ENCODE results near the gene LRBA.
"Not testable (repeated sequence)": the region's sequence is repeated elsewhere in the genome, so short reads cannot be mapped to it uniquely, and the experiment has no call there.

Gene LRBA

DNA sequence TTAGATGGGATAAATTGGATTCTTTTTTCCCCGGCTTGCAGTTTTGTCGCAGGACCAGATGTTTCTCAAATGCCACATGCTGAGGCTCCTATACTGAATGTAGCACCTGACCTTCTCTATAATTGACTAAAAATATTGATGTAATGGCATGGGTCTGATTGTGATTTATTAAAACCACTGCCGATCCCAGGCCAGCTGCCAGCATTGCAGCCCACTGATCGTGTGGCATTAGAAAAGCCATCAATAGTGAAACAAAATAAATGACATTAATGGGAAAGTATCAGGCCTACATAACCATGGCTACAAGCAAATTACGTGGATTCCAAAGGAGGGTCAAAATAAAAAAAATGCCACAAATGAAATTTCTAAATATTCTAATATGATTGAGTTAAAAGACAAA is 334.4 kb downstream of the LRBA start:
- H3K4me3 ChIP-seq (ENCODE audit: low read depth in 1 of 2, low read length in 2 of 2) = no peak overlapping the region
- no peak overlapping the region for H3K9ac ChIP-seq (ENCODE audit: low read length)
- H3K4me1 ChIP-seq (ENCODE audit: insufficient read depth, low read length) = no peaks in the 10 kb centered on the region
- H3K27ac ChIP-seq (ENCODE audit: low read depth, low read length) = no peak overlapping the region
- H3K27me3 ChIP-seq (ENCODE audit: control insufficient read depth in 1 of 2, insufficient read depth in 2 of 2, low read length in 2 of 2) = no peaks in the 10 kb centered on the region
- H3K9me3 ChIP-seq (ENCODE audit: low read length) = no peaks in the 10 kb centered on the region
- H3K36me3 ChIP-seq (ENCODE audit: insufficient read depth, low read length) = no peaks in the 10 kb centered on the region

DNA sequence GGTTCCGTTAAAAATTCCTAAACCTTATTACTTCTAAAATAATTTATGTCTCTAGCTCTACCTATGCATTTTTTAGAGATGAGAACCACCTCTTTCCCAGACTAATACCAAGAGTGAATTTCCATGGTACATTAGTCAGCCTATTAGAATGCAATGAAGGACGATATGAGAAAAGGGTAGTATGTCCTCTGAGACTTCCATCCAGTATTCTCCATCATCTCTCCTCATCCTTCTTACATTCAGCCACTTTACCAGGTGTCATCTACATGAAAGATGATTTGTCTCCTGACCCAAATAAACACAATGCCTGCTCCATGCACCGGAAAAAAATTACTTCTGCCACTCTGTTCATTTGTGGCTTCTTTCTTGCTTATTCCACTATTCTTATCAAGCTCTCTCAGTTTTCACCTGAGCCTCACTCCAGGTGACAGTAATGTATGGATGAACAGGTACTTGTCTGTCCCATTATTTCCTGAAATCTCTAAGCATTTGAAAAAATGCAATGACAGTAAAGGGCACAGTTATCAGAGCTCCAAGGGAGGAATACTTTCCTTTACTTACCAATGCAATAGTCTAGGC is 335.2 kb downstream of the LRBA start:
- Histone ChIP-seq H3K36me3 (ENCODE audit: insufficient read depth, low read length) (no peaks in the 10 kb centered on the region), H3K27me3 (ENCODE audit: control insufficient read depth in 1 of 2, insufficient read depth in 2 of 2, low read length in 2 of 2) (no peaks in the 10 kb centered on the region), H3K4me1 (ENCODE audit: insufficient read depth, low read length) (no peaks in the 10 kb centered on the region), H3K4me3 (ENCODE audit: low read depth in 1 of 2, low read length in 2 of 2) (no peak overlapping the region), H3K9ac (ENCODE audit: low read length) (no peak overlapping the region), H3K27ac (ENCODE audit: low read depth, low read length) (no peak overlapping the region), H3K9me3 (ENCODE audit: low read length) (no peaks in the 10 kb centered on the region)

DNA sequence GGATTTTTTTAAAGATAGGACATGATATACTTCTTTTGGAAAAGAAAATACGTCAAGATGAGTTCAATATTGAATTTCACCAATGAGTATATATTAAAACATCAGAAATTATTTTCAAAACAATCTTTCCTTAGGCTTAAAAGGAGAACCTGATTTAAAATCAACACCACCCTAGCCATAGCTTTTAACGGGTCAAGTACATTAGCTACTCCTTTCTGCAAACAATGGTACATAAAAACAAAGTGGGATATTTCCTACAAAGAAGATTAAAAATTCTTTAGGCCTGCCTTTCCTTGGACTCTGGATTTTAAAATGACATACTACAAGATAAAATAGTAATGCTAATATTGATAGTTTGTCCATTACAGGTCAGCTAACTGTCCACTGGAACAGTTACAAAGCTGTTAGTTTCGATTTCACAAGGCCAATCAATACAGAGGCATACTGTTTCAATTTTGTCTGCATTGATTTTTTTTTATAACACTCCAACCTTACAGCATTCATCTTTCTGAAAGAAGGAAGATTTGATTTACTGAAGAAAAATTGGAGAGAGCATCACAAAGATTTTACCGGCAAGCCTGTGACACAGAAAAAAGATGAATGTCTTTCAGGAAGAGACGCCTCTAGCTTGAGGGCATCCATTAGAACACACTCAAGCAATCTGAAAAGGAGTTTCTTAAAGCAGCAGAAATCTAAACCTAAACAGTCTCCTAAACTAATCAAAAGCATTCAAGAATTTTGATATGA is 335.9 kb downstream of the LRBA start:
- Histone ChIP-seq H3K4me3 (ENCODE audit: low read depth in 1 of 2, low read length in 2 of 2) (no peak overlapping the region), H3K4me1 (ENCODE audit: insufficient read depth, low read length) (no peaks in the 10 kb centered on the region), H3K9ac (ENCODE audit: low read length) (no peak overlapping the region), H3K36me3 (ENCODE audit: insufficient read depth, low read length) (no peaks in the 10 kb centered on the region), H3K9me3 (ENCODE audit: low read length) (no peaks in the 10 kb centered on the region), H3K27ac (ENCODE audit: low read depth, low read length) (no peak overlapping the region), H3K27me3 (ENCODE audit: control insufficient read depth in 1 of 2, insufficient read depth in 2 of 2, low read length in 2 of 2) (no peaks in the 10 kb centered on the region)

DNA sequence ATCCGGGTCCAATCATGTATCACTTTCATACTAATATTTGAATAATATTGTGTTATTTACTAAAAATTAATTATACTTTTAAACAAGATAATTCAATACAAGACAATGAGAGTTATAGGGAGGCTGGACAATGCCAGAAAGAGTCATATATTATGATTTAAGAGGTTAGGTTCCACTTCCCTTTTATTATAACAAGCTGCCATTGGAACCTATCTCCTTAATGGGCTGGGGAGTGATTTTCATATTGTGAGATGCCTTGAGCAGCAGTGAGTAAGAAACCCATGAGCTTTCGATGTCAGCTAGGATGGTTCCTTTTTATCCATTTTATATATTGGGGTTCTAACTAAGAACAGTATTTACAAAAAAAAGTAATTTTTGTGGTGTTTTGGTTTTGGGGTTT is 341.3 kb downstream of the LRBA start:
- Histone ChIP-seq H3K9ac (ENCODE audit: low read length) (no peak overlapping the region), H3K27me3 (ENCODE audit: control insufficient read depth in 1 of 2, insufficient read depth in 2 of 2, low read length in 2 of 2) (no peaks in the 10 kb centered on the region), H3K9me3 (ENCODE audit: low read length) (no peaks in the 10 kb centered on the region), H3K4me3 (ENCODE audit: low read depth in 1 of 2, low read length in 2 of 2) (no peak overlapping the region), H3K36me3 (ENCODE audit: insufficient read depth, low read length) (no peaks in the 10 kb centered on the region), H3K4me1 (ENCODE audit: insufficient read depth, low read length) (no peaks in the 10 kb centered on the region), H3K27ac (ENCODE audit: low read depth, low read length) (no peak overlapping the region)

DNA sequence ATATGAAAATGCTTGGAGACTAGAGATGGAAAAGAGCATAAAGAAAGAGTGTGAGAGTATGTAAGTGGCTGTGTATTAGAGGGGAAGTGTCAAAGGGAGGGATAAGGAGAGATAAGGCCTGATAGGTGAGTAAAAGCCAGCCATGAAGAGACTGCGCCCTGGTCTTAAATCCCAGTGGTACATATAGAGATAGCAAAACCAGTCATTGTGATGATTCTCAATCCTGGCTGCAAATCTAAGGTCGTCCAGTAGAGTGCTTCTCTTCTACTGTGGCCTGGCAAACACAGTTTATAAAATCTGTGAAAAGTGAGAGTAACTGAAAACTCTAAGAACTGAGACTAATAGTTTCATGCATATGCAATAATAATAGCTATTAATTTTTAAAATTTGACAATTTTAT is 346.3 kb downstream of the LRBA start:
- H3K9ac ChIP-seq (ENCODE audit: low read length) = no peak overlapping the region

DNA sequence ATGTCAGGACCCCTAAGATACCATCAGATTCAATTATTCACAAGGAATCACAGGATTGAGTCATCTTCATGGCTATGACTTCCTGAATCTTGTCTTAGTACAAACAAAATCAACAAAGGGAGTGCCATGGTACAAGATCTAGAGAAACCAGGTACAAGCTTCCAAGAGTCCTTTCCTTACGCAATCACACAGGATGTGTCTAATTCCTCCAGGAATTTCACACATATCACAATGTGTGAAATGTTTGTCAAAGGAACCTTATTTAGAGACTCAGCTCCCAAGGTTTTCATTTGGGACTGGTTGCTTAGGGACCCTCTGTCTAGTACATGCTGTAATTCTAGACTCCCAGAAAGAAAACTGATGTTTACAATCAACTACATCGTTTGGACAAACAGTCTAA is 350.1 kb downstream of the LRBA start:
- no peaks in the 10 kb centered on the region for H3K36me3 ChIP-seq (ENCODE audit: insufficient read depth, low read length)
- H3K9ac ChIP-seq (ENCODE audit: low read length) = no peak overlapping the region
- H3K27ac ChIP-seq (ENCODE audit: low read depth, low read length) = no peak overlapping the region
- H3K27me3 ChIP-seq (ENCODE audit: control insufficient read depth in 1 of 2, insufficient read depth in 2 of 2, low read length in 2 of 2) = no peaks in the 10 kb centered on the region
- no peak overlapping the region for H3K4me3 ChIP-seq (ENCODE audit: low read depth in 1 of 2, low read length in 2 of 2)
- H3K9me3 ChIP-seq (ENCODE audit: low read length) = no peaks in the 10 kb centered on the region
- H3K4me1 ChIP-seq (ENCODE audit: insufficient read depth, low read length) = no peaks in the 10 kb centered on the region

More for the DNA sequence above, 346.3 kb downstream of the LRBA start:
- no peaks in the 10 kb centered on the region for H3K27me3 ChIP-seq (ENCODE audit: control insufficient read depth in 1 of 2, insufficient read depth in 2 of 2, low read length in 2 of 2)
- H3K4me3 ChIP-seq (ENCODE audit: low read depth in 1 of 2, low read length in 2 of 2) = no peak overlapping the region
- no peak overlapping the region for H3K27ac ChIP-seq (ENCODE audit: low read depth, low read length)
- H3K4me1 ChIP-seq (ENCODE audit: insufficient read depth, low read length) = no peaks in the 10 kb centered on the region
- no peaks in the 10 kb centered on the region for H3K36me3 ChIP-seq (ENCODE audit: insufficient read depth, low read length)
- no peaks in the 10 kb centered on the region for H3K9me3 ChIP-seq (ENCODE audit: low read length)

DNA sequence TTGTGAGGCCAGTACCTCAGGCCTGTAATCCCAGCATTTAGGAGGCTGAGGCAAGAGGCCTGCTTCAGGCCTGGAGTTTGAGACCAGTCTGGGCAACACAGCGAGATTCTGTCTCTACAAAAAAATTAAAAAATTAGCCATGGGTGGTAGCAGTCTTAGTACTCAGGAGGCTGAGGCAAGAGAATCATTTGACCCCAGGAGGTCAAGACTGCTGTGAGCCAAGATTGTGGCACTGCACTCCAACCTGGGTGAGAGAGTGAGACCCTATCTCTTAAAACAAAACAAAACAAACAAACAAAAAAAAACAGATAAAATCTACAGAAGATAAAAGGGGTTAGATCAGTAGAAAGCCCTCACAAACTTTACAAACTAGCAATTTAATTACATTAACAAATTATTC is 352.4 kb downstream of the LRBA start:
- Histone ChIP-seq H3K4me1 (ENCODE audit: insufficient read depth, low read length) (no peaks in the 10 kb centered on the region), H3K9ac (ENCODE audit: low read length) (no peak overlapping the region), H3K4me3 (ENCODE audit: low read depth in 1 of 2, low read length in 2 of 2) (no peak overlapping the region), H3K27me3 (ENCODE audit: control insufficient read depth in 1 of 2, insufficient read depth in 2 of 2, low read length in 2 of 2) (no peaks in the 10 kb centered on the region), H3K36me3 (ENCODE audit: insufficient read depth, low read length) (no peaks in the 10 kb centered on the region), H3K27ac (ENCODE audit: low read depth, low read length) (no peak overlapping the region), H3K9me3 (ENCODE audit: low read length) (no peaks in the 10 kb centered on the region)

DNA sequence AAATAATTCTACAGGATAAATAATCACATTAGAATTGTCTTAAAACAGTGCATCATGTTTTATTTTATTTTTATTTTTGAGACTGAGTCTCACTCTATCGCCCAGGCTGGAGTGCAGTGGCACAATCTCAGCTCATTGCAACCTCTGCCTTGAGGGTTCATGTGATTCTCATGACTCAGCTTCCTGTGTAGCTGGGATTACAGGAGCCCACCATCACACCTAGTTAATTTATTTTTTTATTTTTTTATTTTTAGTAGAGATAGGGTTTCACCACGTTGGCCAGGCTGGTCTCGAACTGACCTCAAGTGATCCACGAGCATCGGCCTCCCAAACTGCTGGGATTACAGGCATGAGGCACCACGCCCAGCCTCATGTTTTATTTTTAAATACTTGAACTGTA is 353.5 kb downstream of the LRBA start:
- H3K27ac ChIP-seq (ENCODE audit: low read depth, low read length); H3K4me1 ChIP-seq (ENCODE audit: insufficient read depth, low read length); H3K9me3 ChIP-seq (ENCODE audit: low read length); H3K36me3 ChIP-seq (ENCODE audit: insufficient read depth, low read length); H3K4me3 ChIP-seq (ENCODE audit: low read depth in 1 of 2, low read length in 2 of 2); H3K9ac ChIP-seq (ENCODE audit: low read length); H3K27me3 ChIP-seq (ENCODE audit: control insufficient read depth in 1 of 2, insufficient read depth in 2 of 2, low read length in 2 of 2): not testable (repeated sequence)

DNA sequence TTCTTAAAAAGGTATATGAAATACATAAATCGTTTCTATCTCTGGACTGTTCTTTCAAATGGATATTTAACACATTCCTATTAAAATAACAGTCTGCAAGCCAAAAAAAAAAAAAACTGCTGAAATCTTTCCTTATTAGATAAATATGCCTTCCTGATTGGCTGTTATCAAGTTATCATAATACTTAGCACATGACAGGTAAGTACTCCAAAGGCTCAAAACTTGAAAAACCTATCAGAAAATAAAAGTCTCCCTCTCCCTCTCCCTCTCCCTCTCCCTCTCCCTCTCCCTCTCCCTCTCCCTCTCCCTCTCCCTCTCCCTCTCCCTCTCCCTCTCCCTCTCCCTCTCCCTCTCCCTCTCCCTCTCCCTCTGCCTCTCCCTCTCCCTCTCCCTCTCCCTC is 356.8 kb downstream of the LRBA start:
- H3K9me3 ChIP-seq (ENCODE audit: low read length); H3K9ac ChIP-seq (ENCODE audit: low read length); H3K27me3 ChIP-seq (ENCODE audit: control insufficient read depth in 1 of 2, insufficient read depth in 2 of 2, low read length in 2 of 2); H3K4me3 ChIP-seq (ENCODE audit: low read depth in 1 of 2, low read length in 2 of 2); H3K4me1 ChIP-seq (ENCODE audit: insufficient read depth, low read length); H3K36me3 ChIP-seq (ENCODE audit: insufficient read depth, low read length); H3K27ac ChIP-seq (ENCODE audit: low read depth, low read length): not testable (repeated sequence)

DNA sequence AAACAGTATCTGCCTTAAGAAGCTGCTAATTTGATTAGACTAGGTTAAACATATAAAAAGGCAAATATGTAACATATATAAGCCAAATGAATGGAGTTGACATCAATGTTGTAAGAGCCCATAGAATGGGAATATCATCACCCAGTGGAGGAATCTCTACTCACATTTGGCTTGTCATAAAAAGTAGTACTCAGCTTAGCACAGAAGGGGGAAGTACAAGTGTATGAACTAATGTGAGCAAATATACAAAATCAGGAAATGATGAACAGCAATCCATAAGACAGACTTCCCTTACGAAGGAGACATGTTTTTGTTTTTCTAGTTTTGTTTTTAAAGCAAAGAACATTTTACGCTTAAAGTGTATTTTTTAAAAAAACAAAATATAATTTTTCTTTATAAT is 358.2 kb downstream of the LRBA start:
- H3K9ac ChIP-seq (ENCODE audit: low read length) = no peak overlapping the region

DNA sequence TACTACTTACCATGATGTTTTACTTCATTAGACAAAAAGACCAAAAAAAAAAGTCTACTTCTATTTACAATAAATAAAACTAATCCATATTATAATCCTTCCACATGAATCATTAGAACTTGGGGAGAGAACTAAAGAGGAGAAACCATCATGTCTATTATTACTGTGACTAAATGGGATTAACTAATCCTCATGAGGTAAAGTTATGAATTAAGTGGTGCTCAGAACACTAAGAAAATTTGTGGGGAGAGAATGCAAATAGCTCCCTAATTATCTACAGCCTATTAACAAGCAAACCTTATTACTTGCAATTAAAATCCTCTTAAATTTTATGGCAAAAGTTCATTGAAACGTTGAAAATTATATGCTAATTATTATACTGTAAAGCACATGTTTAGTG is 364.3 kb downstream of the LRBA start:
- no peaks in the 10 kb centered on the region for H3K27me3 ChIP-seq (ENCODE audit: control insufficient read depth in 1 of 2, insufficient read depth in 2 of 2, low read length in 2 of 2)
- no peak overlapping the region for H3K27ac ChIP-seq (ENCODE audit: low read depth, low read length)
- no peaks in the 10 kb centered on the region for H3K4me1 ChIP-seq (ENCODE audit: insufficient read depth, low read length)
- no peaks in the 10 kb centered on the region for H3K9me3 ChIP-seq (ENCODE audit: low read length)
- H3K36me3 ChIP-seq (ENCODE audit: insufficient read depth, low read length) = no peaks in the 10 kb centered on the region
- no peak overlapping the region for H3K9ac ChIP-seq (ENCODE audit: low read length)
- H3K4me3 ChIP-seq (ENCODE audit: low read depth in 1 of 2, low read length in 2 of 2) = no peak overlapping the region

More for the DNA sequence above, 358.2 kb downstream of the LRBA start:
- H3K27me3 ChIP-seq (ENCODE audit: control insufficient read depth in 1 of 2, insufficient read depth in 2 of 2, low read length in 2 of 2) = no peaks in the 10 kb centered on the region
- H3K4me1 ChIP-seq (ENCODE audit: insufficient read depth, low read length) = no peaks in the 10 kb centered on the region
- no peak overlapping the region for H3K4me3 ChIP-seq (ENCODE audit: low read depth in 1 of 2, low read length in 2 of 2)
- no peaks in the 10 kb centered on the region for H3K9me3 ChIP-seq (ENCODE audit: low read length)
- H3K27ac ChIP-seq (ENCODE audit: low read depth, low read length) = no peak overlapping the region
- no peaks in the 10 kb centered on the region for H3K36me3 ChIP-seq (ENCODE audit: insufficient read depth, low read length)

DNA sequence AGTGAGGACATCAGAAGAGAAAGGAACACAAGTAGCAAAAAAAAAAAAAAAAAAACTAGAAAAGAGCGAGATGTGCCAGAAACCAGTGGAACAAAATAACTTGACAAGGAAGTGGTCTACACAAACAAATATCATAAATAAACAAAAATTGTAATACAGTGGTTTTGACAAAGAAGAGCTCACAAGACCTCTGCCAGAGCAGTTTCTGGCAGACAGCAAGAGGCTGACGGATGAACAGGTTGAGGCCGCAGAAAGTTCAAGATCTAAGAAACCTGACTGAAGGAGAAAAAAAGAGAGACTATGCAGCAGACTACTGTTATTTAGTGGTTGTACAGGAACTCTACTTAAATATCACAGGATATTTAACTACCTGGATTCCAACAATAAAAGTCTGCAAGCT is 367.0 kb downstream of the LRBA start:
- H3K9ac ChIP-seq (ENCODE audit: low read length) = no peak overlapping the region
- no peak overlapping the region for H3K27ac ChIP-seq (ENCODE audit: low read depth, low read length)
- no peaks in the 10 kb centered on the region for H3K36me3 ChIP-seq (ENCODE audit: insufficient read depth, low read length)
- no peaks in the 10 kb centered on the region for H3K9me3 ChIP-seq (ENCODE audit: low read length)
- no peaks in the 10 kb centered on the region for H3K4me1 ChIP-seq (ENCODE audit: insufficient read depth, low read length)
- no peak overlapping the region for H3K4me3 ChIP-seq (ENCODE audit: low read depth in 1 of 2, low read length in 2 of 2)
- no peaks in the 10 kb centered on the region for H3K27me3 ChIP-seq (ENCODE audit: control insufficient read depth in 1 of 2, insufficient read depth in 2 of 2, low read length in 2 of 2)
